Ovary (tissue), 3 donors: ENCODE data around the gene PLD6.

Experiments used
- EP300 ChIP-seq: sonication (generic); formaldehyde crosslinking; IDR thresholded peaks from one replicate; pipeline ENCODE4 v1.6.1; 2017; ENCODE audit warnings: antibody characterized with exemption
- POLR2A ChIP-seq: fragments of 450-650 bp; IDR thresholded peaks from one replicate; pipeline ENCODE4 v1.6.1; 2017; ENCODE audit warnings: antibody characterized with exemption, mild to moderate bottlenecking, moderate library complexity
- TF ChIP-seq, protein P1 (sequence below), 3 donors: fragments of 450-650 bp in 2 of 3; fragments of 200-600 bp in 1 of 3; IDR thresholded peaks; one replicate each; pipeline versions ENCODE4 v1.5.1 to v1.8.0; 2016 to 2022; ENCODE audit warnings: antibody characterized with exemption in 3 of 3, mild to moderate bottlenecking in 1 of 3
- donor health status: DM: no; HTN: no; CAD: no.

DNA sequence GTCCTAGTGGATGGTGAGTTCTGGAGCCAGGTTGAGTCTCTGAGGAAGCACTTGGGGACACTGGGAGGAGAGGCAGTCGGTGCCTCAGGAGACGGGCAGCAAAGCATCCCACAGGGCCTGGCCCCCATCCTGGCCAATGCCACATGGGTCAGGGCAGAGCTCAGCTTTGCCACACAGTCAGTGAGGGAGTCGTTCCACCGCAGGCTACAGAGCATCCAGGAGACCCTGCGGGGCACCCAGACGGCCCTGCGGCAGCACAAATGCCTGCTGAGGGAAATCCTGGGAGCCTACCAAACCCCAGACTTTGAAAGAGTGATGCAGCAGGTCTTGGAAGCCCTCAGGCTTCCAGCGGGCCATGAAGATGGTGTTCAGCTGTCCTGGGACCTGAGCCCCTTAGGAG, 39.7 kb downstream of the PLD6 start:
- TF ChIP-seq, protein P1, sequence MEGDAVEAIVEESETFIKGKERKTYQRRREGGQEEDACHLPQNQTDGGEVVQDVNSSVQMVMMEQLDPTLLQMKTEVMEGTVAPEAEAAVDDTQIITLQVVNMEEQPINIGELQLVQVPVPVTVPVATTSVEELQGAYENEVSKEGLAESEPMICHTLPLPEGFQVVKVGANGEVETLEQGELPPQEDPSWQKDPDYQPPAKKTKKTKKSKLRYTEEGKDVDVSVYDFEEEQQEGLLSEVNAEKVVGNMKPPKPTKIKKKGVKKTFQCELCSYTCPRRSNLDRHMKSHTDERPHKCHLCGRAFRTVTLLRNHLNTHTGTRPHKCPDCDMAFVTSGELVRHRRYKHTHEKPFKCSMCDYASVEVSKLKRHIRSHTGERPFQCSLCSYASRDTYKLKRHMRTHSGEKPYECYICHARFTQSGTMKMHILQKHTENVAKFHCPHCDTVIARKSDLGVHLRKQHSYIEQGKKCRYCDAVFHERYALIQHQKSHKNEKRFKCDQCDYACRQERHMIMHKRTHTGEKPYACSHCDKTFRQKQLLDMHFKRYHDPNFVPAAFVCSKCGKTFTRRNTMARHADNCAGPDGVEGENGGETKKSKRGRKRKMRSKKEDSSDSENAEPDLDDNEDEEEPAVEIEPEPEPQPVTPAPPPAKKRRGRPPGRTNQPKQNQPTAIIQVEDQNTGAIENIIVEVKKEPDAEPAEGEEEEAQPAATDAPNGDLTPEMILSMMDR (IDR thresholded peaks at IDR 0.05): no peak
- TF ChIP-seq POLR2A: no peak
- TF ChIP-seq EP300: no peak
